ENCODE data around the gene PLEKHS1.

The PLEKHS1 gene

DNA sequence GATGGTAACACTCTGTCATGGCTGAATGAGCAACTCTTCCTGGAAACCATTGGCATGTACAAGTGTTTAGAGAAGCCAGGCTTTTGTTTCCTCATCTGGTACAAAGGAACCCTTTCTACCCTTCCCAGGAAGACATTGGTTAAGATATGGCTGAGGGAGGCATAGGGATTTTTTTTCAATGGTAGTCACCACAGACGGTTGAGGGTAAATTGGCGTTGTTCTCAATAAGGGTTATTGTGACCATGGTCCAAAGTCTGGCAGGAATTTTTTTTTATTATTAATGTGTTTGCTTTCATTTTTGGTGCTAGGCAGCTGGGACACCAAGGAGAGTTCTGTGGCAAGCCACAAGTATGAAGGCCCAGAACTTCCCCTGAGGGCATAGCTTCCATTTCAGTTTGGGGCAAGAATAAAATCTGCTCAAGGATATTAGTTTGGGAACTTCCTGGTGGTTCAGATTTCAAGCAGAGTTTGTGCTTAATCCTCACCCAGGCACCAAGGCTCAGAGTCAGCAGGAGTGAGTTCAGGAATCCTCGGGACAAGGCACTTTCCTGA is at the start of gene PLEKHS1:
PLEKHS1 (plus strand) TSS at position 502 of the 552 bp plus-strand sequence. CDS start 3,596 bp downstream, outside the sequence.
- no peak for DNase-seq

DNA sequence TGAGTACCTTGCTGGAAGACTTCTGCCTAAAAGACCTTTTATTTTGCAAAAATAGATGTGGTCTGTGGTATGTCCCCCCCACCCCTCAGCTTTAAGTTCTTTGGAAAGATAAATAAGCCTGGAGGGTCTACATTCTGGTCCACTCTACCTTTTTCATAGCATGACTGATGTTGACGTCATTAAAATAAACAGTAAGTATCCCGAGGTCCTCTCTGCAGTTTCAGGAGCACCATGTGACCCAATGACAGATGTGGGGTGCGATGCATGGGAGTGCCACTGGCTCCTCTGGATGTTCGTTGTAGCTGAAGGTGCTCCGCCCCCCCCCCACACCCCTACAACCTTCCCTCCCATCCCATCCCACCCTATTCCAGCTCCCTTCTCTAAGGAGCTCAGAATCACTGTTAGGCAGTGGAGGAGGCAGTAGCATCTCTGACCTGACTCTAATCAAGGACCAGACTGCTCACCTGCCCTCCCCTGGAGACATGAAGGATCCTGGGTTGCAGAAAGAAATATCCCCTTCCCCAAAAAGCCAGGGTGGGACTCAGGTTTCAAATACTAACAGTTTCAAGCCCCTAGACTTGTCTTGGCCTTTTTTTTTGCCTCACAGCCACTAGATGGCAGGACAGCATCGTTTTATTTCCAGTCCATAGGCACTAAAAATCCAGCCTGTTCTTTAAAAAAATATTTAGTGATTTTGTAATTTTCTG is 46.7 kb upstream of the PLEKHS1 start:
- no peak for DNase-seq

GRCh38 chr10:113705344-113705652 is 46.2 kb upstream of the PLEKHS1 start:
- no peak for DNase-seq

GRCh38 chr10:113706623-113707022 is 44.9 kb upstream of the PLEKHS1 start:
- no peak for DNase-seq

DNA sequence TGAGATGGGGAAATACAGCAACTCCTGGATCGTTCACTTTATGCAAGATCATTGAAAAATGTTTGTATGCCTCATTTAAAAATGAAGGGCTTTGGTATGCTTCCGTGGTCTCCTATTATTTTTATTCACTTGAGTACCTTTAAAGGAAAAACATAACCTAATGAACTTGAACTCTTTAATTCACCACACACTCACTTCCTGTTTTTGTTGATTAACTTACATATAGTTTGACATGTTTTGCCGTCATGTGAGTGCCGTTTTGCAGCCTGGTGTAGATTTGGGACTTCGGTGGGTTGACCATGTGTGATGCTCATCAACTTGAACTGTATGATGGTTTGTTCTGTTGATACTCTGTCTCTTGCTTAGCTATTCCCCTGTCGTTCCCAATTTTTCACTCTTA is 42.8 kb upstream of the PLEKHS1 start:
- no peak for DNase-seq

- DNase-seq = no peak
Measured at GRCh38 chr10:113709221-113709838, 42.2 kb upstream of the PLEKHS1 start.

GRCh38 chr10:113711142-113711541 is 40.3 kb upstream of the PLEKHS1 start:
- DNase-seq = no peak

DNA sequence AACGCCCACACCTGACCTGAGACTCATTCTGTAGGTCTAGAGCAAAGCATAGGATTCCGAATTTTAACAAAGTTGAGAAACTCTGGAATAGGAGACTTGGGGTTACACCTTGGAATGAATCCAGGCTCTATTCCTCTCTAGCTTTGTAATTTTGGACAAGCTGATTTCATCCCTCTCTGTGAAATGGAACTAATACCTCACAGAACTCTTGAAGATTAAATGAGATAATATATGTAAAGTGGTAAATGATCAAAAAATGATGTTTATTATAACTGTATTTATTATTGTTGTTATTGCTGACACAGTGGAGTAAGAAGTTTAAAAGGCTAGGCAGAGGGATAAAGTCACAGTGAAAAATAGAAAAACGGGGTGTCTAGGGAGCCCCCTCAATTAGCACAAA is 39.5 kb upstream of the PLEKHS1 start:
- DNase-seq = no peak

GRCh38 chr10:113712755-113713639 is 38.5 kb upstream of the PLEKHS1 start:
- DNase-seq = no peak

- DNase-seq = no peak
Measured at GRCh38 chr10:113713640-113713982, 37.9 kb upstream of the PLEKHS1 start.

- DNase-seq = no peak
Measured at GRCh38 chr10:113716109-113716910, 35.2 kb upstream of the PLEKHS1 start.

GRCh38 chr10:113718969-113719822 is 32.3 kb upstream of the PLEKHS1 start:
- no peak for DNase-seq

GRCh38 chr10:113720386-113720785 is 31.1 kb upstream of the PLEKHS1 start:
- DNase-seq = no peak

DNA sequence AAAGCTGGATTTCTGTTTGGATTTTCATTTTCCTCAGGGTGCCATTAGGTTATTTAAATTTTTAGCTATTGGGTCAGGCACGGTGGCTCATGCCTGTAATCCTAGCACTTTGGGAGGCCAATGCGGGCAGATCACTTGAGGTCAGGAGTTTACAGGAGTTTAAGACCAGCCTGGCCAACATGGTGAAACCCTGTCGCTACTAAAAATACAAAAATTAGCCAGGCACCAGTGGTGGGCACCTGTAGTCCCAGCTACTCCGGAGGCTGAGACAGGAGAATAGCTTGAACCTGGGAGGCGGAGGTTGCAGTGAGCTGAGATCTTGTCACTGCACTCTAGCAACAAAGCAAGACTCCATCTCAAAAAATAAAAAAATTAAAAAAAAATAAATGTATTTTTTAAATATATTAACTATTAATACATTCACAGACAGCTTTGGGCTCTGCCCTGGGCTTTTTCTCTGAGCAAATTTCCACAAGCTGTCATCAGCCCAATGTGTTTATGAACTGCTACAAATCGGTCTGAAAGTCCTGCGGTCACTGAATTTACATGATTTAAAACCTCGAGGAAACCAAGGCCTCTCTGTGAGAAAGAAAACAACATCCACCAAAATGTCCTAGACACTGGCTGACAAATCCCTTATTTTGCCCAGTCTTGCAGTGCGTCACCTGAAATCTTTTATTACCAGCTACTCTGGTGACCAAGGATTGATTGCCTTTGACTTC is 19.2 kb upstream of the PLEKHS1 start:
- no peak for DNase-seq

- DNase-seq = no peak
Measured at GRCh38 chr10:113732966-113733365, 18.5 kb upstream of the PLEKHS1 start.

GRCh38 chr10:113733635-113734034 is 17.8 kb upstream of the PLEKHS1 start:
- DNase-seq = no peak

DNA sequence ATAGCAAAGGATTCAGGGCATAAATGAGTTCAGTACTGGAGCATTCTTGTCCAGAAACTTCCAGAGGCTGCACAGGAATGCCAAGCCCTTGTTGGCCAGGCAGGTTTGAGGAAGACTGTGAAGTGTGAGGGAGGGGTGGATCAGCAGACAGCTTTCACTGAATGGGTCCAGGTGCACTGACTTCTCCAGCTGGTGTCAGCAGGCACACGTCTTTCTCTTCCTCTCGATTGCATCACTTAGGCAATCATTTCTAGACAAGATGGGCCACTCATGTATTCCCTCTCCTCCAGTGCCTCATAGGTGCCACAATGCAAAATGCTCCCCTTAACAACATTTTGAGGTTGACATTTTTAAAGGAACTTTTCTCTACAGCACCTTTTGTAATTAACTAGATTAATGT is 15.6 kb upstream of the PLEKHS1 start:
- DNase-seq = no peak

DNA sequence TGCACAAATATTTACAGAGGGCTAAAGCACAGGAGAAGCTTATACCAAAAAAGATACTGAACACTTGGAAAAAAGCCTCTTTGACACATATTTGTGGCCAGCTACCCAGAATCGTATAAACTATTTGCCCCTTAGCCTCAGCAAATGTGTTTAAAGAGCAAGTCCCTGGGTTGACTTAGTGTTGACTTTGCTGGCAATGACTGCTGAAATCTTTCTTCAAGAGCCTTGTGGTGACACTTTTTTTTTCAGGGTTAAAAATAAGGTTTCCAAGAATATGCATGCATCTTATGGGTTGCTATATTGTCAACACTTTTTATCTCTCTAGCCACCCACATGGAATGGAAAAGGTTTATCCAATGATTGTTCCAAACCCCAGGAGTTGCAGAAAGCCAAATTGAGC is 14.9 kb upstream of the PLEKHS1 start:
- no peak for DNase-seq

- no peak for DNase-seq
Measured at GRCh38 chr10:113739031-113739430, 12.5 kb upstream of the PLEKHS1 start.

GRCh38 chr10:113739577-113739976 is 11.9 kb upstream of the PLEKHS1 start:
- no peak for DNase-seq

DNA sequence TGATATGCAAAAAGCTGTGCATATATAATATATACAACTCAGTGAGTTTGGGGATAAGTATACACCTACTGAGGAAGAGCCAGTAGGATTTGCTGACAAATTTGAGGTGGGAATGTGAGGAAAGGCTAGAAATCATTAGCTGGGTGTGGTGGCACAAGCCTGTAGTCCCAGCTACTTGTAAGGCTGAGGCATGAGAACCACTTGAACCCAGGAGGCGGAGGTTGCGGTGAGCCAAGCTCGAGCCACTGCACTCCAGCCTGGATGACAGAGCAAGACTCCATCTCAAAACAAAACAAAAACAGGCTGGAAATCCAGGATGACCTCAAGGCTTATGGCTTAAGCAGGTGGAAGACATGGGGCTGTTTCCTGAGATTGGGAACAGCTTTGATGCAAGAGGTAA is 10.6 kb upstream of the PLEKHS1 start:
- DNase-seq = no peak
